Measurements from ENCODE around the gene SYS1.

DNA sequence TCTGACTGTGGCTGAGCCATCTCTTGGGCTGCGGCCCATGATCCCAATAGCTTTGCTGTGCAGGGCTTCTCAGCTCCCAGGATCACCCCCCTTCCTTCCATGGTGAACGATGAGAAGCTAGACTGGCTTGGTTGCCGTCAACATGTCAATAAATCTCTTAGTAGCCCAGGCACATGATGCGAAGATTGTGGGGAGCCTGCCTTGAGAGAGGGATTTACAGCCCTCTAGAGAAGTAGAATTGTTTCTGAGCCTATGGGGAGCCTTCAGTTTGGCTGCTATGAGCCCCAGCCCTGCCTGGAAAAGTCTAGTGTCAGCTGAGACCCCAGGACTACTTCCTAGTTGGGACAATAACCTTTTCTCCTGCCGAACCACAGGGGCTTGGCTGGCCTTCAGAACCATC lies 49.7 kb downstream of the SYS1 start:
- TF ChIP-seq GLIS3 (CRISPR knock-in tag; IDR thresholded peaks at IDR 0.05) (no peak), ZFP30 (CRISPR knock-in tag; IDR thresholded peaks at IDR 0.05) (no peak), ISL1 (CRISPR knock-in tag; IDR thresholded peaks at IDR 0.05) (no peak), ZFP3 (CRISPR knock-in tag; IDR thresholded peaks at IDR 0.05) (no peak), BACH2 (CRISPR knock-in tag; IDR thresholded peaks at IDR 0.05; ENCODE audit: borderline replicate concordance) (no peak), TSHZ2 (CRISPR knock-in tag; IDR thresholded peaks at IDR 0.05) (no peak), CSDC2 (CRISPR knock-in tag; IDR thresholded peaks at IDR 0.05) (no peak), SNAI2 (CRISPR knock-in tag; IDR thresholded peaks at IDR 0.05) (no peak), RARB (CRISPR knock-in tag; IDR thresholded peaks at IDR 0.05) (no peak)
- TF ChIP-seq, protein P1, sequence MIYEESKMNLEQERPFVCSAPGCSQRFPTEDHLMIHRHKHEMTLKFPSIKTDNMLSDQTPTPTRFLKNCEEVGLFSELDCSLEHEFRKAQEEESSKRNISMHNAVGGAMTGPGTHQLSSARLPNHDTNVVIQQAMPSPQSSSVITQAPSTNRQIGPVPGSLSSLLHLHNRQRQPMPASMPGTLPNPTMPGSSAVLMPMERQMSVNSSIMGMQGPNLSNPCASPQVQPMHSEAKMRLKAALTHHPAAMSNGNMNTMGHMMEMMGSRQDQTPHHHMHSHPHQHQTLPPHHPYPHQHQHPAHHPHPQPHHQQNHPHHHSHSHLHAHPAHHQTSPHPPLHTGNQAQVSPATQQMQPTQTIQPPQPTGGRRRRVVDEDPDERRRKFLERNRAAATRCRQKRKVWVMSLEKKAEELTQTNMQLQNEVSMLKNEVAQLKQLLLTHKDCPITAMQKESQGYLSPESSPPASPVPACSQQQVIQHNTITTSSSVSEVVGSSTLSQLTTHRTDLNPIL (CRISPR knock-in tag; IDR thresholded peaks at IDR 0.05; ENCODE audit: low read depth) = no peak
- TF ChIP-seq, protein P2, sequence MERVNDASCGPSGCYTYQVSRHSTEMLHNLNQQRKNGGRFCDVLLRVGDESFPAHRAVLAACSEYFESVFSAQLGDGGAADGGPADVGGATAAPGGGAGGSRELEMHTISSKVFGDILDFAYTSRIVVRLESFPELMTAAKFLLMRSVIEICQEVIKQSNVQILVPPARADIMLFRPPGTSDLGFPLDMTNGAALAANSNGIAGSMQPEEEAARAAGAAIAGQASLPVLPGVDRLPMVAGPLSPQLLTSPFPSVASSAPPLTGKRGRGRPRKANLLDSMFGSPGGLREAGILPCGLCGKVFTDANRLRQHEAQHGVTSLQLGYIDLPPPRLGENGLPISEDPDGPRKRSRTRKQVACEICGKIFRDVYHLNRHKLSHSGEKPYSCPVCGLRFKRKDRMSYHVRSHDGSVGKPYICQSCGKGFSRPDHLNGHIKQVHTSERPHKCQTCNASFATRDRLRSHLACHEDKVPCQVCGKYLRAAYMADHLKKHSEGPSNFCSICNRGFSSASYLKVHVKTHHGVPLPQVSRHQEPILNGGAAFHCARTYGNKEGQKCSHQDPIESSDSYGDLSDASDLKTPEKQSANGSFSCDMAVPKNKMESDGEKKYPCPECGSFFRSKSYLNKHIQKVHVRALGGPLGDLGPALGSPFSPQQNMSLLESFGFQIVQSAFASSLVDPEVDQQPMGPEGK (CRISPR knock-in tag; IDR thresholded peaks at IDR 0.05; ENCODE audit: borderline replicate concordance) = no peak

Data from SK-N-SH treated with all-trans-retinoic acid at 6 μM for 48 hours (cell line).